OCI-M1 (cell line): ENCODE measurements around the gene MAGEB1.

ENCODE experiments used
- DNase-seq: peaks from one replicate; lab custom pipeline; 2025; lab: John Stamatoyannopoulos, UW

Gene MAGEB1

GRCh38 chrX:30296408-30297254 is 49.7 kb downstream of the MAGEB1 start:
- no peak for DNase-seq

- DNase-seq = no peak
Measured at GRCh38 chrX:30301208-30301607, 54.3 kb downstream of the MAGEB1 start.
